Epithelial cell of proximal tubule (primary cell): Measurements from ENCODE around the gene NTHL1. TPM values are rescaled to one million over a fixed set of nuclear protein-coding genes. Genes with fewer than 3 reads are reported as not detected.

Experiments
- DNase-seq: peaks from one replicate; pipeline ENCODE4 v3.0.0-alpha.2; 2011; ENCODE audit warnings: low read depth
- H3K4me3 ChIP-seq: 2 replicates; pipeline ENCODE4 v1.5.1; 2011; ENCODE audit warnings: low read depth, mild to moderate bottlenecking, low read length
- total RNA-seq: library from RNA; depleted of rRNA; stranded (reverse); fragments of >200 nt; gene quantifications from 2 replicates; pipeline ENCODE4 v1.2.3, GENCODE V29; 2015
- TF ChIP-seq, protein P1 (sequence below): conservative IDR thresholded peaks from 2 replicates; pipeline ENCODE4 v1.5.1; 2012; ENCODE audit warnings: low read depth, mild to moderate bottlenecking, low read length

Gene NTHL1
- total RNA-seq, 1 donor from 2014 or later, result 61.2 TPM

DNA sequence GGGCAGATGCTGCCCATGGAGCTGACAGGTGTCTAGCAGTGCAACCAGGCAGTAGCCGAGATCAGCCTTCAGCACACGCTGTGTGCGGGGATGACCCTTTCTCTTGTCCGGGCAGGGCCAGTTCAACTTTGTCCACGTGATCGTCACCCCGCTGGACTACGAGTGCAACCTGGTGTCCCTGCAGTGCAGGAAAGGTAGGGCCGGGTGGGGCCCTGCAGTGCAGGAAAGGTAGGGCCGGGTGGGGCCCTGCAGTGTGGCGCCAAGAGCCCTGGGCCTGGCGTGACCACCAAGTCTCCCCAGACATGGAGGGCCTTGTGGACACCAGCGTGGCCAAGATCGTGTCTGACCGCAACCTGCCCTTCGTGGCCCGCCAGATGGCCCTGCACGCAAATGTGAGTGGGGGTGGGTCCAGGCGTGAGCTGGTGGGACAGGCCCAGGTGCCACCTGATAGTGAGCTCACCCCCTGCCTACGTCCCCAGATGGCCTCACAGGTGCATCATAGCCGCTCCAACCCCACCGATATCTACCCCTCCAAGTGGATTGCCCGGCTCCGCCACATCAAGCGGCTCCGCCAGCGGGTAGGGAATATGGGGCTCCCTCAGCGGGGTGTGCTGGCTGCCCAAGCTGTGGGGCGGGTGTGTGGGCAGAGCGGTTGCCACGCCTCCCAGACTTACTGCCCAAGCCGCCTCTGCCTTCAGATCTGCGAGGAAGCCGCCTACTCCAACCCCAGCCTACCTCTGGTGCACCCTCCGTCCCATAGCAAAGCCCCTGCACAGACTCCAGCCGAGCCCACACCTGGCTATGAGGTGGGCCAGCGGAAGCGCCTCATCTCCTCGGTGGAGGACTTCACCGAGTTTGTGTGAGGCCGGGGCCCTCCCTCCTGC, 40.4 kb upstream of the NTHL1 start:
- TF ChIP-seq, protein P1, sequence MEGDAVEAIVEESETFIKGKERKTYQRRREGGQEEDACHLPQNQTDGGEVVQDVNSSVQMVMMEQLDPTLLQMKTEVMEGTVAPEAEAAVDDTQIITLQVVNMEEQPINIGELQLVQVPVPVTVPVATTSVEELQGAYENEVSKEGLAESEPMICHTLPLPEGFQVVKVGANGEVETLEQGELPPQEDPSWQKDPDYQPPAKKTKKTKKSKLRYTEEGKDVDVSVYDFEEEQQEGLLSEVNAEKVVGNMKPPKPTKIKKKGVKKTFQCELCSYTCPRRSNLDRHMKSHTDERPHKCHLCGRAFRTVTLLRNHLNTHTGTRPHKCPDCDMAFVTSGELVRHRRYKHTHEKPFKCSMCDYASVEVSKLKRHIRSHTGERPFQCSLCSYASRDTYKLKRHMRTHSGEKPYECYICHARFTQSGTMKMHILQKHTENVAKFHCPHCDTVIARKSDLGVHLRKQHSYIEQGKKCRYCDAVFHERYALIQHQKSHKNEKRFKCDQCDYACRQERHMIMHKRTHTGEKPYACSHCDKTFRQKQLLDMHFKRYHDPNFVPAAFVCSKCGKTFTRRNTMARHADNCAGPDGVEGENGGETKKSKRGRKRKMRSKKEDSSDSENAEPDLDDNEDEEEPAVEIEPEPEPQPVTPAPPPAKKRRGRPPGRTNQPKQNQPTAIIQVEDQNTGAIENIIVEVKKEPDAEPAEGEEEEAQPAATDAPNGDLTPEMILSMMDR, result no peak
- no peak overlapping the region for H3K4me3 ChIP-seq
- DNase-seq, result no peak

DNA sequence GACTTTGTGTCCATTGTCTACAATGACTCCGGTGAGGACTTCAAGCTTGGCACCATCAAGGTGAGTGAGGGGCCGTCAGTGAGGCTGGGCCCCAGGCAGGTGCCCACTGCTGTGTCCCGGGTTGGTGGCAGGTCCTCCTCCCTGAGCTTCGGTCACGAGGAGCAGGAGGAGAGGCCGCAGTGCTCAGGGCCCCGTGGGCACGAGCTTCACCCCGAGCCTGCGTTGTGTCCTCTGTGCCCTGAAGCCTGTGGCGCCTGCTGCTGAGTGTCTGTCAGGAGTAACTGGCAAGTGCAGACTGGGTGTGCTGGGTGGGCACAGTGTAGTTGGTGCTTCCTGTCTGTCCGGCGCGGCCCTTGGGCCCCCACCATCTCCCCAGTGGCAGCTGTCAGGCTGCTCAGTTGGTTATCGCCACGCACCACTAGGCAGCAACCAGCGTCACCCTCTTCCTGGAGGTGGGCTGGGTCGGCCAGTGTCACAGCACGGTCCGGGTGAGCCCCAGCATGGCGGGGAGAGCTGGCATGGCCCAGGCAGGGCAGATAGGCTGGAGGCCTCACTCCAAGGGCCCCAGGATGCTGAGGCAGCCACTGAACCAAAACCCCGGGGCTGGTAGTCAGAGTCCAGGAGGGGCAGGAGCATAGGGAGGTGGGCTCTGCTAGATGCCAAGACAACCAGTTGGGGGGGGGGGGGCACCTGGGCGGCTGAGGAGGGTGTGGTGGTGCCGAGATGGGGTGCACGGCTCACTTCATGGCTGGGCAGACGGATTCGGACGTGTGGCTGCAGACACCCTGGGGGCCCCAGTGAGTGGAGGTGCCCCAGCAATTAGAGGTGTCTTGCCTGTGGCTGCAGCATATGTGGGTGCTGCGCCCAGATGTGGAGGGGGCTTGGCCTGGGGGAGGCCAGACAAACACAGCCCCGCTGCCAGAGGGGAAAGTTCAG, 39.4 kb upstream of the NTHL1 start:
- TF ChIP-seq, protein P1, result no peak
- H3K4me3 ChIP-seq, result no peak overlapping the region
- no peak for DNase-seq

DNA sequence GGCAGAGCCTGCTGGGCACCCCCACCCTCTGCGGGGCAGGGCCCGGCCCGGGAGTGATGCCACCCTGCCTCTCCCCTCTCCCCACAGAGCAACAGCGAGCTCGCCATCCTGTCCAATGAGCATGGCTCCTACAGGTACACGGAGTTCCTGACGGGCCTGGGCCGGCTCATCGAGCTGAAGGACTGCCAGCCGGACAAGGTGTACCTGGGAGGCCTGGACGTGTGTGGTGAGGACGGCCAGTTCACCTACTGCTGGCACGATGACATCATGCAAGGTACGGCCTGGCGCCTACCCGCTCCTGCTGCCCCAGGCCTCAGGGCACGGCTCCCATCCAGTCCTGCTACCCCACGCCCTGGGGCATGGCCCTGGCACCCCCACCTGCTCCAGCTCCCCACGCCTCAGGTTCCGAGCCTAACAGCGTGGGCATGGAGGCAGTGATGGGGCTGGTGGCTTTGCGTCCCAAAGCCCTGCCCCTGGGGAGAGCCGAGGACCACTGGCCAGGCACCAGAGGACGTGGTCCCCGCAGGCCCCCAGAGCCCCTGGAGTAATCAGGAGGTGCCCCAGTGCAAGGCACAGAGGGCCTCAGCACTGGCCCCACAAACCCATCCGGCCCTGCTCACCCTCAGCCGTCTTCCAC, 38.6 kb upstream of the NTHL1 start:
- TF ChIP-seq, protein P1, result no peak
- H3K4me3 ChIP-seq, result no peak overlapping the region
- no peak for DNase-seq

DNA sequence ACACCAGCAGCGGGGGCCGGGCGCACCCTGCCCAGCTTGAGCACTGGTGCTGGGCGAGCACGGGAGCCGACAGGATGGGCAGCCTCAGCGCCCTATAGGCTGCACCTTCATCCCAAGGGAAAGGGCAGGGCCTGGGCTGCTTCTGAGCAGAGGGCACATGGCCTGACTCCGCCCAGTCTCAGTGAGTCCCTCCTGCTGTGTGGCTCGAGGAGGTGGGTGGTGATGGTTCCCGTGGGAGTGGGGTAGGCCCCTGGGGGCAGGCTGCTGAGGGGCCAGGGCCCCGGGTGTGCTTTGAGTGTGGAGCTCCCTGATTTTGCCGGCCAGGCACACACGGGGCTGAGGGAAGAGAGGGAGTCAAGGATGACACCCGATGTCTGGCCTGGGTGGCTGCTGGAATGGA, 38.0 kb upstream of the NTHL1 start:
- TF ChIP-seq, protein P1, result no peak
- DNase-seq, result no peak
- H3K4me3 ChIP-seq, result no peak overlapping the region

DNA sequence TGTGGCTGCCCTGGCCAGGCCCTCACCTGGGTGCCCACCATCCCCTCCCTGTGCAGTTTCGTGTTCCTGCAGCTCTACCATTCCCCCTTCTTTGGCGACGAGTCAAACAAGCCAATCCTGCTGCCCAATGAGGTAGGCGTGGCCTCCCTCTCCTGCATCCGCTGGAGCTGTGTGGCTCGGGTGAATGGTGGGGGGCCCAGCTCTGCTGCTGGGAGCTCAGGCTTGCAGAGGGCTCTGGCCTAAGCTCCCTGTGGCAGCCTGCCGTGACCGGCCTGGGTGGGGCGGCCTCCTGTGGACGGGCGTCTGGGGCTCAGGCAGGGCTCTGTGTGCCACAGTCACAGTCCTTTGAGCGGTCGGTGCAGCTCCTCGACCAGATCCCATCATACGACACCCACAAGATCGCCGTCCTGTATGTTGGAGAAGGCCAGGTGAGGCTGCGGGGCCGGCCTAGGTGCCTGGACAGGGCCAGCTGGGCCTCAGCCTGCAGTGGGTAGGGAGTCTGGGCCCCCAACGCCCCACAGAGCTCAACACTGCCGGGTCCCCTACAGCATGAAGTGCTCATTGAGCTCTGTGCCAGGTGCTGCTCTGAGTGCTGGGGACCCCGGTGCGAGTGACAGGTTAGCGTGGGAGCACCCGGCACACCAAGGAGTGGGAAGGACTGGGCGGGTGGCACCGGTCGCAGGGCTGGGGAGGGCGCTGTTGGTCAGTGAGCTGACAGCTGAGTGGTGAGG, 37.4 kb upstream of the NTHL1 start:
- no peak for DNase-seq

More for the DNA sequence above, 37.4 kb upstream of the NTHL1 start:
- no peak overlapping the region for H3K4me3 ChIP-seq
- TF ChIP-seq, protein P1, result no peak
